ENCODE results near the gene HDAC11.

Gene HDAC11

GRCh38 chr3:13528217-13528867, 48.2 kb downstream of the HDAC11 start:
- no peak for DNase-seq

GRCh38 chr3:13529196-13530112, 49.3 kb downstream of the HDAC11 start:
- no peak for DNase-seq

GRCh38 chr3:13530241-13531009, 50.3 kb downstream of the HDAC11 start:
- DNase-seq, result no peak

GRCh38 chr3:13532085-13532484, 52.0 kb downstream of the HDAC11 start:
- no peak for DNase-seq

GRCh38 chr3:13532631-13533030, 52.5 kb downstream of the HDAC11 start:
- no peak for DNase-seq

GRCh38 chr3:13533885-13534301, 53.8 kb downstream of the HDAC11 start:
- DNase-seq, result no peak

GRCh38 chr3:13535526-13535875, 55.4 kb downstream of the HDAC11 start:
- DNase-seq, result no peak

GRCh38 chr3:13535905-13536304, 55.8 kb downstream of the HDAC11 start:
- DNase-seq, result no peak

GRCh38 chr3:13536432-13536831, 56.3 kb downstream of the HDAC11 start:
- DNase-seq, result no peak

GRCh38 chr3:13536832-13537231, 56.7 kb downstream of the HDAC11 start:
- DNase-seq, result no peak

- no peak for DNase-seq
Observed at GRCh38 chr3:13537244-13537908, 57.3 kb downstream of the HDAC11 start.

- DNase-seq, result no peak
Observed at GRCh38 chr3:13537909-13538296, 57.8 kb downstream of the HDAC11 start.

- DNase-seq, result no peak
Observed at GRCh38 chr3:13538520-13539291, 58.6 kb downstream of the HDAC11 start.

GRCh38 chr3:13539292-13539638, 59.2 kb downstream of the HDAC11 start:
- no peak for DNase-seq

- DNase-seq, result no peak
Observed at GRCh38 chr3:13539671-13540070, 59.6 kb downstream of the HDAC11 start.

- no peak for DNase-seq
Observed at GRCh38 chr3:13540297-13540995, 60.3 kb downstream of the HDAC11 start.

- no peak for DNase-seq
Observed at GRCh38 chr3:13541691-13542090, 61.6 kb downstream of the HDAC11 start.

GRCh38 chr3:13542142-13542541, 62.0 kb downstream of the HDAC11 start:
- DNase-seq, result no peak

GRCh38 chr3:13543253-13543652, 63.1 kb downstream of the HDAC11 start:
- no peak for DNase-seq

GRCh38 chr3:13544293-13544831, 64.3 kb downstream of the HDAC11 start:
- DNase-seq, result no peak

GRCh38 chr3:13544951-13545651, 65.0 kb downstream of the HDAC11 start:
- no peak for DNase-seq
